Activated T-helper 9 cell treated with anti-CD3 and anti-CD28 coated beads, Interleukin-2, amount 50 U/mL, for 16 hours (primary cell): ENCODE measurements around the gene FGGY.
"Not testable (repeated sequence)": the region's sequence is repeated elsewhere in the genome, so short reads cannot be mapped to it uniquely, and the experiment has no call there.

Source experiments
- DNase-seq: peaks from one replicate; pipeline ENCODE4 v3.0.0-alpha.2; 2020; ENCODE audit warnings: low read depth

Gene FGGY

DNA sequence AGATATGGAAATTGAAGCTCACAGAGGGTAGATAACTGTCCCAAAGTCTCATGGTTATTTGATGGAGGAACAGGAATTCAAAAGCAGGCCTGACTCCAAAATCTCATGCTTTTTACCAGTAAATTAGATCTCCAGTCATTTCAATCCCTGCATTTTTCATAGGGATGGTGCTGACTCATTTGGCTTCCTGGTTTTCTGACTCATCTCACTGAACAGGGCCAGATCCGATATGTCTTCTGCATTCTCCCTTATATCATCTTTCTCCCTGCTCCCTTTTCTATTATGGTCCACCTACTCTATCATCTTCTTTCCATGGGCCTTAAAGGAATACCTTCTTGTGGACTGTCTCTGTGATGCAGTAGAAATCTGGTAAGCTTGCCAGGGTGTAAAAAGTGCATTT, 187.2 kb downstream of the FGGY start:
- no peak for DNase-seq

DNA sequence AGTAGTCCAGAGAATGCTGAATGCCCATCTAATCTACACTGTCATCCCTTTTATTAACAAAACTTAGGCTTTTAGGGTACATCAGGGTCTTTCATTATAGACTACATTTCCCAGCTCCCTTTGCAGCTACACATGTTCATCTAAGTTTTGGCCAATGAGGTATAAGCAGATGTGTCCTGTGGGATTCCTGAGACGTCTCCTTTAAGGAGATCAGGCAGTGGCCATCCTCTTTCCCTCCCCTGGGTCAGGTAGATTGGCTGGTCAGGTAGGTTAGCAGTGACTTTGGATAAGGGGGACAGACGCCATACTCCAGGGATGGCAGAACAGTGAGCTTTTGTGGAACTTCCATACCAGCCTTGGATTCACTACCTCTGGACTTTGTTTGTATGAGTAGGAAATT, 188.3 kb downstream of the FGGY start:
- no peak for DNase-seq

DNA sequence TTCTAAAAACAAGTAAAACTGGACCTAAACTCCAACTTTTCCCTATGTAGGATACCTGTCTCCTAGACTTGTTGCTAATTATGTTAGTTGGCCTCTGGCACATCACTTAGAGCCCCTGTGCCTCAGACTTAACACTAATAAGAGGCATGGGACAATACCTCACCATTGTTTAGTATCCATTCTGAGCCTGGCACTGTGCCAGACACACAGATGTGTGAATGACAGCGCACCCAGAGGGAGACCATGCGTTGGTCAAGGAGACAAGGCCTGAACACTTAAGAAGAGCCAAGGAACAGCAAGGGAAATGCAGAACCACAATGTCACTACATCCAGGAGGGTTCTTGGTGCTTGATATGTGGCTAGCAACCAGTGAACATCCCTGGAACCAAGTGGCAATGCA, 189.1 kb downstream of the FGGY start:
- DNase-seq: no peak

DNA sequence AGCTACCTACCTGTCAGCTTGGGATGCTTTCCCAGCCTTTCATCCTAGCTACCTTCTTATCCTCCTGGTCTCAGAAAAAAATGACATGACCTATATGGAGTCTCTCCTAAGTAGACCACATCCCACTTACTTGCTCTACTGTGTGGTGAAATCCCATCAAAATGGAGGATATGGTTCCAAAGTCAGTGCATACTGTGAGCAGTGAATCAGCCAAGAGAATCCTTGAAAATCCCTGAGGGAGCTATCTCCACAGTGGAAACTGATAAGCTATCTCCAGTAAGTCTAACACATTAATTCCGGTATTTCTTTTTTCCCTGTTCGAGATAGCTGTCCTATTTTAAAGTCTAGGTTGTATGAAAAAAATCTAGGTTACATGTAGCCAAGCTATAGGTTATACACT, 189.7 kb downstream of the FGGY start:
- DNase-seq: no peak

DNA sequence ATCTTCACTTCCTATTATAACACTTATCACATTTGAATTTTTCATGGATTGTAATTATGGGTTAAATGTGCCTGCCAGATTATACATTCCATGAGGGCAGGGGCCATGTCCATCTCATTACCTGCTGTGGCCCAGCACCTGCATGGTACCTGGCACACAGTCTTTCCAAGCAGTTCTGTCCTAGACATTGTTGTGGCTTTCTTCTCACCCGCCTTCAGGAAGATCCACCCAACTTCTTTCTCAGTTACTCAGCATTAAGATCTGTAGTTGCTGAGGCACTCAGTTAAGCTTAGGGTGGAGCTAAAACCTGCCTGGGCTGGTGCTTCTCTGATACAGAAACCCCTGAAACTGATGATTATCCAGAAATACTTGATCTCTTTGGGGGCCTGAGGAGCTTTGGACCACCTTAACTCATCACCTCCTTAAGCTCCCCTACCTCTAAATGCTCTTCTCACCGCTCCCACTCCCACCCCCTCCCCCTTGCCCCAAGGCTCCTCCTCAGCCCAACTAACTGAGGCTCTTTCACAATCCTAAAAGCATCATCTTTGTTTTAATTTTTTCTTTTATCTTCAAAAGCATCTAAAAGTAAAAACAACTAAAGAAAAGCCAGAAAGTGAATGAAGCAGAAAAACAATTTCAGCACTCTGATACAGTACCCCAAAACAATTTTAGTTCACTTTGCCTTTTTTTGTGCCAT, 190.6 kb downstream of the FGGY start:
- no peak for DNase-seq

DNA sequence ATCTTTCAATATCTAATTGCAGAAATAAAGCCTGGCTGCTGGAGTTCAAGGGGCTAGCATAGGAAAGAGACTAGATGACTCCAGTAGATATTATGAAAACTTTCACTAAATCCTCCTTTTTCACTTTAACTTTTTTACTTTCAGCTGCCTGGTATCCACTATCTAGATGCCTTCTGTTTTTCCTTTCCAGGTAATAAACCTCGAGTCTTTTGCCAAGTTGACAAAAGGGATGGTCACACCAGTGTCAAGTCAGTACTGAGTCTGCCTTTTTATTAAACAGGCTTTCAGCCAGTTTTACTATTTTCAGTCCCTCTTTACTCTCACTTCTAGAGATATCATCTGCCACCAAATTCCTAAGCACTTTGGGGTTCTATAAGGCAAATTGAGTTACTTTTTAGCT, 195.6 kb downstream of the FGGY start:
- no peak for DNase-seq

DNA sequence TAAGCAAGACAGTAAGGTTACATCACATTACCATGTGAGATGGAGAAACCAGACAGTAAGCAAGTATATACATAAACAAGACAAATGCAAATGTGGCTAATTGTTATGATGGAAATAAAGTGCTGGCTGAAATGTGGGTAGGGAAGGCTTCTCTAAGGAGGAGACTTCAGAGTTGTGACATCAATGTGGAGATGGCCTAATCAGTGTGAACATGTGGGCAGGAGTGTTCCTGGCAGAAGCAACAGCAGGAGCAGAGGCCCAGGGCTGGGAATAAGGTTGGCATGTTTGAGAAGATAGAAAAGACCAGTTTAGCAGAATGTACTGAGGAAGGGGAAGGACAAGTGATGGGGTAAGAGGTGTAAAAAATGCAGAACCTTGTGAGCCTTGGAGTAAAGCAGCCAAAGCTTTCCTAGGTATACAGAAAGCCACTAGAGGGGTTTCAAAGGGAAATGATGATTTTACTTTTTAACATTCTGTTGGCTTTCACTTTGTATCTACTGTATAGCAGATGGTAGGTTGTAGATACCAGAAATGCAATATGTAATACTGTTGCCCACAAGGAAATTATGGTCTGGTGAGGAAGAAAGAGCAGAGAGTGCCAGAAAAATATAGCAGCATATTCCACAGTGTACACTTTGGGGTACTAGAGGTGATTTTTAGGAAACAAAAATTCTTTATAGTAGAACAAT, 197.4 kb downstream of the FGGY start:
- no peak for DNase-seq

DNA sequence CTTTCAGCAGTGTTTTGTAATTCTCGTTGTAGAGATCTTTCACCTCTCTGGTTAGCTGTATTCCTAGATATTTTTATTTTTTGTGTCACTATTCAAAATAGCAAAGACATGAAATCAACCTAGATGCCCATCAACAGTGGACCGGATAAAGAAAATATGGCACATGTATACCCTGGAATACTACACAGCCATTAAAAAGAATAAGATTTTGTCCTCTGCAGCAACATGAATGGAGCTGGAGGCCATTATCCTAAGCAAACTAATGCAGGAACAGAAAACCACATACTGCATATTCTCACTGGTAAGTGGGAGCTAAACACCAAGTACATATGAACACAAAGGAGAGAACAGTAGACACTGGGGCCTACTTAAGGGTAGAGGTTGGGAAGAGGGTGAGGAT, 199.3 kb downstream of the FGGY start:
- not testable (repeated sequence) for DNase-seq

DNA sequence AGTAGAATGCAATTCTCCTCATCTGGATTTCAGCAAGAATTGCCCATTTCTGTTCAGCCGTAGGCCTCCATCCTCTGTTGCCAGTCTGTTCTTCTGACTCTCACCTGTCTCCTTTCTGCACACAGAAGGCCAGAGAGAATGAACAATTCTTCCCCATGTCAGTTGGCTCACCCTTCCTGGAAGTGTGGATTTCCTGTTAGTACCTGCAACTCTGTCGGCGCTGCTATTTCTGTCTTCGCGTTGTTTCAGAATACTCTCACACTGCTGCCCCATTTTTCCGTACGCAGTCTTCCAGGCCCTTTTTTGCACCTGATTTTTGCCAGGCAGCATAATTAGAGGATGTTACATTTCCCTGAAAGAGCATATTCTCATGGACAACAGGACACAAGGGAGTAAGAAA, 200.7 kb downstream of the FGGY start:
- no peak for DNase-seq

DNA sequence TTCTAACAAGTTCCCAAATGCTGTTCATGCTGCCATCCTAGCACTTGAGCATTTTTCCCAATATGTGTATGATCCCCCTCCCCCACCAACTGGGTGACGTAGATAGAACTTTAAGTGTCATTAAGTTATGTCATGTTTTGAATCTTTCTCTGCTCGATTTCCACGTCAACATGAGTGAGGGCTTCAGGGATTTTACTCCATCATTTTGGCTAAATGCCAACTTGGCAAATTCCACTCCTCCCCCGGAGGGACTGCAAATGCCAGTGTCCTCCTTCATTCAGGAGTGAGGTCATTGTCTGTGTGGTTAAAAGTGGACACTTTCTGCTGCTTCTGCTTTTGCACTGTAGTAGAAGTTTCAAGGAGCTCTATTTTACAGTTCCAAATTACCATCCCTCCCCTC, 201.7 kb downstream of the FGGY start:
- no peak for DNase-seq

DNA sequence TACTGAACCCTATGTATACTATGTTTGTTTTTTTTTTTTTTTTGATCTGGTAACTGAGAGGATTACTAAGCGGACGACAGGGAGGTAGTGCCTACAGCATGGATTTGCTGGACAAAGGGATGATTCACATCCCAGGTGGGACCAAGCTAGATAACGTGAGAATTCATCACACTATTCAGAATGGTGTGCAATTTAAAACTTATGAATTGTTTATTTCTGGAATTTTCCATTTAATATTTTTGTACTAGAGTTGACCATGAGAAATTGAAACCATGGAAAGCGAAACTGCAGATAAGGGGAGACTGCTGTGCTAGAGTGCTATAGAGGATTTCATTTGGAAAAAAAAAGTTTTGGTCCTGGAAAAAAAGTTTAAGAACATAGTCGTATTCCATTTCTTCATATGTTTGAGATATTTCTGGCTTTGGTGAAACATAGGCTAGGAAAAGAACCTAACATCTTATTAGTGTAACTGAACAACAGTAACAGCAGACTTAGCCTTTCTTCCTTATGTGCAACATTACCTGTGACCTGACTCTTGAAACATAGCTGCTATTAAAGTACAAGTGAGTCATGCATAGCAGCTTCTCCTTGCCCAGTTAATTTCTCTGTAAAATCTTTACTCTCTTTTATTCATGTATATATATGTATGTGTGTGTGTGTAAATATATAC, 202.5 kb downstream of the FGGY start:
- DNase-seq: no peak

DNA sequence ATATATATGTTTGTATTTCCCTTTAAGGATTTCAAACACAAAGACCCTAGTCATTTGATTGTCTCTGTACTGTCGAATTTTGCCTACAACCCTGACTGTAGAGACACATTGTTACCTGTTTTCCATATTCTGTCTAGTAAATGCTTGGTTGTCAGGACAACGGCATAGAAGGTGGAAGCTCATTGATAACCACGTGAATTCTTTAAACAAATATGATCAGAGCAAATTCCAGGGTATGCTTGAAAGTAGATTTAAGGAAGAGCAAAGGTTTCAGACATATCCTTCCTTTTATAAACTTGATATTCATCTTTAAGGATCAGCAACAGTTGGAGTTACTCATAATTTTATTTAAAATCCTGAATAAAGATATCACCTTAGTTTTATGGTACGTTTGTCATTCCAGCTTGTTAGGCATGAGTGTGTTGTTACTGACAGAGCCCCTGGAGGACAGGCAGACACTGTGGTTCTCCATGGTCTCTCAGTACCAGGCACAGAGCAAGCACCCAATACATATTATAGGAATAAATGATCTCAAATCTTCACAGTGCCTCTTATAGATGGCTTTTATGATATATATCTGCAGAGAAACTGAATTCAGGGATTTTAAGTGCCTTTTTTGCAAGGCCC, 203.2 kb downstream of the FGGY start:
- no peak for DNase-seq

DNA sequence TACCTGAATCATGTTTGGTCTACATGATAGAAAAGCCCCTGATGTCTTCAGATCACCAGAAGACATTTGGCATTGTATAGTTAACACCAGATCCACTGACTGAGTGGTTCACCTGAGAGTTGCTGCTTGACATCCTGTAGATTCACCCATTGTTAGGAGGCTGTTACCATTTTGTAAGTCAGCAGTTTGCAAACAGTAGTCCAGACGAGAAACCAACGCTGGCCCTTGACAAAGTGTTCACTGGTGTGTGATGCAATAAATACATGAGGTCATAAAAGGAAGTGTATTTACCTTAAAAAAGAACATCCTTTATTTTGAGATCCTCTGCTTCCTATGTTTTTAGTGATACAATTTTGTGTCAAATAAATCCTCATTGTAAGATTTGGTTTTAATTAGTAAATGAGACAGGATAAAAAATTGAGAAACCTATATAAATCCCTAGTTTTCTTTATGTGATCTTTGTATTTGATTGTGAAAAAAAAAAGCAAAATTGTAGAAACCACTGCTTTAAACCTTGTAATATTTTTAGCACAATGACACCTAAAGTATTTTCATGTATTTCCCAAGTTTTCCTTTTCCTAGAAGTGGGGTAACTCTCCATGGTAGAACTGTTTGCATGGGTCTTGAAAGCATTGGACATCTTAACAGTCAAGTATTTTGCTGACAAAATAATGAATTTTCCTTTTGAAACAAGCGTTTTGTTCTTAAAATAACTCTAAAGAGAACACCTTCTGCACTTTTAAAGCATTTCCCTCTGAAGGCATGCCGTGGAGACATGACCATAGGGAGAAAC, 204.3 kb downstream of the FGGY start:
- no peak for DNase-seq

DNA sequence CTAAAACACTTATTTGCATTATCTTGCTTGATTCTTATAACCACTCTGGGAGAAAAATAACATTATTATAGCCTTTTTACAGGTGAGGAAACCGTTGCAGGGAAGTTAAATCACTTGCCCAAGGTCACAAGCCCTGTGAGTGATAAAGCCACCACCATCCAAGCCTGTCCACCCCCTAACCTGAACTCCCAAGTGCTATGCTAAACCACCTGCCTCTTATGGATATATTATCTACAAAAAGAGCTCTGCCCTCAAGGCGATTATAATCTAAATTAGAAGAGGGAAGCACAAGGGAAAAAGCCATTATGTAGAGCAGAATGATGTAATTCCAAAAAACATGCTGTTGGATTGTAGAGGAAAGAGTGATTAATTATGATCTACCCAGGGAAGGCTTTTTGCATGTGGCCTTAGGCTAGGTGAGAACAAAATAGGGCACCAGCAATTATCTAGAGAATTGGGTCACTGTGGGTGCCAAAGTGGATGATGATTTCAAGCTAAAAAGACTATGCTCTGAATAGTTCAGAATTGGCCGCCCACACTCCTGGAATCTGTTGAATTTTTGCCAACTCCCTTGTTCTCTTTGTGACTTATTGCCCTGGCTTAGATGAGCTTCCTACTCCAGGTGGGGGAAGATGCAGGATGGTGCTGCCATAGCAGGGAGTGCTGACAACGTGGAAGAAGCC, 205.3 kb downstream of the FGGY start:
- no peak for DNase-seq

DNA sequence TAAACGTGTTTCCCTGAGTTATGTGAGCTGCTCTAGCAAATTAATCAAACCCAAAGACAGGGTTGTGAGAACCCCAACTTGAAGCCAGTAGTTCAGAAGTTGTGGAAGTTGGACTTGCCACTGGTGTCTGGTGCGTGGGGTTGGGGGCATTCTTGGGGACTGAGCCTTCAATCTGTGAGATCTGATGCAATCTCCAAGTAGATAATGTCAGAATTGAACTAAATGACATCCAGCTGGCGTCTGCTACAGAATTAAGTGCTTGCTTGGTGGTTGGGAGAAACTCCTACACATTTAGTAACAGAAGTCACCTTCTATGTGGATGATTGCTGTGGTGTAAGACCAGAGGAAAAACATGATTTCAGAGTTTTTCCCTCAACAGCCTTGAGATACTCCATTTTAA, 207.4 kb downstream of the FGGY start:
- no peak for DNase-seq

DNA sequence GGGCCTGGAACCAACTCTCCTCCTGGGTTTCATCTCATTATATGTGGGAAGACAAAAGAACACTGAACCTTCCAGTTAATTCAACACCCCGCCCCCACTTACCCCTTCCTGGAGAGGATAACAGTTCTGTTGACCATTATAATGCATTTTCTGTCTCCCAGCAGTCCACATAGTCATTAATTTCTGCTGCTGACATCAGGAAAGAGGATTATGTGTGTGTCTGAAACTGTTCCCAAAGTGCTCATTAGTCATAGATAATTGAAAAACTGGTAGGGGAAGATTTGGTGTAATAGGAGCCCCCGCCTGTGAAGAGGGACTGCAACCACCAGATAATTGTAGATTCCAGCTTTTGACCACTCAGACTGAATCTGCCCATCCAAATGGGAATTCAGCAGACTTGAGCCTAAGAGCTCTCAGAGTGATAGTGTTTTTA, 208.7 kb downstream of the FGGY start:
- no peak for DNase-seq

DNA sequence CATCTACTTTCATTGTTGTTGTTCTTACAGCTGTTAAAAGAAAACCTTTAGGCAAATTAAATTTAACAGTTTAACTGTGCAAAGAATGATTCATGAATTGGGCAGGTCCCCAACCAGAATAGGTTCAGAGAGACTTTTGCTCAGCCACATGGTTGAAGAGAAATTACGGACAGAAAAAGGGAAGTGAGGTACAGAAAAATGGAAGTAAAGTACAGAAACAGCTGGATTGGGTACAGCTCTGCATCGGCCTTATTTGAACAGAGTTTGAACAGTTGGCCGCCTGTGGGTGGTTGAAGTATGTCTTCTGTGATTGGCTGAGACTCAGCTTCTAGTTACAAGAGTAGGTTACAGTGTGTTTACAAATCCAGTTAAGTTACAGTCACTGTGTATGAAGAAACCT, 210.1 kb downstream of the FGGY start:
- no peak for DNase-seq

DNA sequence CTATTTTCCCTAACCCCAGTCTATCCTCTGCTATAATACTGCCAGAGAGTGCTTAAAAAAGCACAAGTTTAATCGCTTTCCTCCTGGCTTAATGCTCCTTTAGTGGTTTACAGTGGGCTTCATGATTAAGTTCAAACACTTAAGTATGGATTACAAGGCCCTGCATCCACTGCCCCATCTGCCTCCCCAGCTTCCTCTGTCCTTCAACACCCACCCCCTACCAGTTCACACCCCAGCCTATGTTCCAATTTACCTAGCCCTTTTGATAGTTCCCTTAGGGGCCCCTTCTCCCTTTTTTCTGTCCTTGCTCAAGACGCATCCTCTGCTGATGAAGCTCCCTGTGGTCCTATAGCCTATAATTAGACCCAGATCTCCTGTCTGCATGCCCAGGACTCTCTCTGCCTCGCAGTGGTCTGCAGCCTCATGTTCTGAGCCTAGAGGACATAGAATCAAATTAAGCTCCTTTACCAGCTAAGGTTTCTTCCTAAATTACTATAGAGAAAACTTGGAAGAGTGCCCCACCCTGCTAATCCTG, 212.5 kb downstream of the FGGY start:
- DNase-seq: no peak

DNA sequence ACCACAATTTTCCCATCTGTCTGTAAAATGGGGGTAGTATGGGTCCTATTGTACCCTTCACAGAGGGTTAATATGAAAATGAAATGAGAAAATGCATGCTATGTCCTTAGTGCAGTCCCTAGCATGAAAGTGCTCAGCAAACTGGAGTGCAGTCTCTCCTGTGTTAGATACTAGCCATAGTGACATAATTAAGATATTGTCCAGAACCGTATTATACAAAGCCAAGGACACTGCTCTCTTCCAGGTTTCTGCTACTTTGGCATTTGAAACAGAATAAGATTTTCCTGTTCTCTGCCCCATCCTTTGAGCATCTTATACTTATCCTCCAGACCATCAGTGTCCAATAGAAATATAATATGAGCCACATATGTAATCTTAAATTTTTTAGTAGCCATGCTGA, 213.4 kb downstream of the FGGY start:
- DNase-seq: no peak

DNA sequence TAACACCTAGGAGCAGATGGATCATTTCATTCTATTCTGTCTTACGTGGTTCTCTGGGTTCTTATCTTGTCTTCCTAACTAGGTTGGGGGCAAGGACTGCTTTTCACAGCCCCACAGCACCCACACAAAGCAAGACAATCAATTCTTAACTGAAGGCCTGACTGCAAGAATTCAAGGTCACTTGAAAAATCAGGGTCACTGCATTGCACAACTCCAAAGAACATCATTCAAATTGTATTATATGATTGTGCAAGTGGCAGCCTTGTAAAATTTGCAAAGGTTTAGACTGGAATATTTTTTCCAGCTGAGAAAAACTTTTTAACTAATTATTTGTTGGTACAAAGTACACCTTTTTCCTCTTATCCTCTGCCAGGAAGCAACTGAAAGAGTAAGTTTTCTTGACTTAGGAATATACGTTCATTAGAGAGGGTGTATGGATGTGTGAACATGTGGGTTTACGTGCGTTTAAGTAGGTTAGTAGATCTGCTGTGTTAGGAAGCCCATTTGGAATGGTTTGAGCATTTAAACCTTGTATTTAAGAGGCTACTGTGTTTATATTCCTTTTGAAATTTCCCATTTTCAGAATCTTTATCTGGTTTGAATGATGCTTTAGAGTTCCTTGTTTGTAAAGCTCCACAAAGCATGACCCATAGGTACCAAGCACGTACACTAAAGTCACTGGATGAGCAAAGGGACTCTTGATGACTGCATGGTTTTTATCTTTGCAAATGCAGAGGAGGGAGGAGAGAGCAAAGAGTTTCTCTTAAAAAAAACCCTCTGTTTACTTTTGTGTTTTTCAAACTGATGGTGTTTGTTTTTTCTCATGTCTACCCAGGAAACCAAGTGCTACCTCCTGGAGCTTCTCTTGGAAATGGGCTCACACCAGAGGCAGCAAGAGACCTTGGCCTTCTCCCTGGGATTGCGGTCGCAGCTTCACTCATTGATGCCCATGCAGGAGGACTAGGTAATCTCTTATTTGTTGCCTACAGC, 214.9 kb downstream of the FGGY start:
- DNase-seq: no peak
